GM21447 (cell line): ENCODE results near the gene PLCH2.

Experiments used
- ATAC-seq: cut with Tn5 transposase; IDR thresholded peaks from one replicate; pipeline ENCODE4 v1.9.1; 2021; ENCODE audit not compliant: unreplicated experiment

Gene PLCH2

GRCh38 chr1:2528016-2528415 lies 51.9 kb downstream of the PLCH2 start:
- ATAC-seq: no peak

DNA sequence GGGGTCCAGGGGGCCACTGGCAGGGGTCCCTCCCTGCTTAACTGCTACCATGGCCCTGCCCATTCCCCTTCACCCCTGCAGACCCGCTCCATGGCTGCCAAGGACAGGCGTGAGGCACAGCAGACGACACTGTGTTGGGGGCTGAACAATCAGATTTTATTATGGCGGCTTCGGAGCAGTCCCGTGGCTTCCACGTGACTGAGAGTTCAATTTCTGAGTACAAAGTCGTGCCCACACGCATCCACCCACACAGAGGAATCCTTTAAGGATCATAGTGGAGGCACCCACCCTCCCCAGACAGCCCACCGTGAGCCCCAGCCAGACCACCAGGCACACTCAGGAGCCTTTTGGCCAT lies 52.5 kb downstream of the PLCH2 start:
- no peak for ATAC-seq

- ATAC-seq: no peak
These were observed 53.1 kb downstream of the PLCH2 start for GRCh38 chr1:2528966-2529783.

DNA sequence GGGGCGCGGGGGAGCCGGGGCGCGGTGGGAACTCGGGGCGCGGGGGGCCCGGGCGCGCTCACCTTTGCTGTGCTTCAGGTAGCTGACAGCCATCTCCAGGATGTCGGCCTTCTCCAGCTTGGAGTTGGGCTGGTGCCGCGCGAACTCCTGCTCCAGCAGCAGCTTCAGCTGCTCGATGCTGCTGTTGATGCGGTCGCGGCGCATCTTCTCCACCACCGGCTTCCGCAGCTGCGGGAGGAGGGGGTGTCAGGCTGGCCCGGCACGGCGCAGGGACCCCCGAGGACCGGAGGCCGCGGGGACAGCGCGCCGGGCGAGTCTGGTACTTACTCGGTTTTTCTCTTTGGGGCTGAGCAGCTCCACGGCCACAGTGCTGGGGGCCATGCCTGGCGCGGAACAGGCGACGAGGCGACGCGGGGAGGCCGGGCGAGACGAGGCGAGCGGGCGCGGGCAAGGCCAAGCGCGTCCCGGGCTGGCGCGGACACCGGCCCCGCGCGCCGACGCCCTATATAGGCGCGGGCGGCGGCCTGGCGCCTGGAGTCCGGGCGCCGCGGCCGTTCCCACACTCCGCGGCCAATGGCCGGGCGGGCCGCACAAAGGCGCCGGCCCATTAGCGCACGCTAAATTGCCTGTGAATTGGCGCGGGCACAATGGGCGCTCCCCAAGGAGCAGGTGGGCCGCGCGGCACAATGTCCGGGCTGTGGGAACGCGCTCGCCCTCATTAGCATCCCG lies 53.9 kb downstream of the PLCH2 start, which contains the start of gene HES5:
Gene HES5 (minus strand): TSS at position 480 of the 729 bp plus-strand sequence. CDS start 99 bp downstream, at position 381.
- ATAC-seq: no peak

DNA sequence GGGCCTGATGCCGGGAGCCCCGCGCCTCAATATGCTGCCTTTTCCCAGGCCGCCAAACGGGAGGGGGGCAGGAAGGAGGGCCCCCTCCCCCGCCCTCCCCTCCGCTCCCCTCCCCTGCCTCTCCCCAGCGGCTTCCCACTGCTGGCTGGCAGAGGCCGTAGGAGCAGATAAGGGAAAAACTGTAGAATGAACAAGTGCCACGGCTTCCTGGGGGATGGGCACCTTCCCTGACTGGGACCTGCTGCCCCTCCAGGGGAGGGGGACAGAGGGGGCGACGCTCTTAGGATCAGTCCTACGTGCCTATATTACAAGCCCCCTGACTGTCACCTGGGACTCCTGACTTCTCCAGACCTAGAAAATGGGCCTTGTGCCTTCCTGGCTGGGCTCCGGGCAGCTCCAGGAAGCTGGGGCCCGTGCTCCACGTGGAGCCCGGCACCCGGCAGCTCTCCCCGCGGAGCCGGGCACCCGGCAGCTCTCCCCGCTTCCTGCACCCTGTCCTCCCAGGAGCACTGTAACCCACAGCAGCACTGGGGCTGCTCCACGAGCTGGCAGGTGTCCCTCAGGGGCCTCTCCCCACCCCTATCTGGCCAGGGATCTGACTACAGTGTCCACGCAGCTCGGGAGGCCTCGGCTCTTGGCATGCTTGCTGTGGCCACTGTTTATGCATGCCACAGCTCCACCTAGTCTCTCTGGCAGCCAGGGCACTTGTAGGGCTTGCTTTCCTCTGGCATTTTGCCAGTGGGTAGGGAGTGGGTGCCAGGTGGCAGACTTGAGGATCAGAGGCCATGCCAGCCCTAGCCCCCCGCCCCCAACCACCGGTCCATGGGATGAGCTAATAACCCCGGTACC lies 54.6 kb downstream of the PLCH2 start:
- ATAC-seq: no peak

GRCh38 chr1:2532485-2533160 lies 56.5 kb downstream of the PLCH2 start:
- no peak for ATAC-seq

- no peak for ATAC-seq
These were observed 57.3 kb downstream of the PLCH2 start for GRCh38 chr1:2533365-2533764.

DNA sequence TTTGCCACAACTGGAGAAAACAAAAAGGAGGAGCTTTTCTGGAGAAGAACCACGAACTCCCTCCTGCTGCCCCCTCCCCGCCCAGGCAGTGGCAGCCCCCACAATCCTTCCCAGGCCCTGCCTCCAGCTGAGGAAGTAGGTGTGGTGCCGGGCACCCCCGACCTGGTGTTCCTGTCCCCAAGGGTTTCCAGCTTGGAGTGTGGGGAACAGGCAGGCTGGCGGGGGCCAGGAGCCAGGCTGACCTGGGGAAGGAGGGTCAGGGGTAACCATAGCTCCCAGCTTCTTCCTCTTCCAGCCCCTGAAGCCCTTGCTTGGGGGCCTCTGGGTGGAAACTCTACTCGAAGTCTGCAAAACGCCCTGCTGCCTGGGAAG lies 58.2 kb downstream of the PLCH2 start:
- no peak for ATAC-seq

GRCh38 chr1:2534687-2535441 lies 58.8 kb downstream of the PLCH2 start:
- no peak for ATAC-seq

GRCh38 chr1:2535455-2535854 lies 59.4 kb downstream of the PLCH2 start:
- ATAC-seq: no peak

DNA sequence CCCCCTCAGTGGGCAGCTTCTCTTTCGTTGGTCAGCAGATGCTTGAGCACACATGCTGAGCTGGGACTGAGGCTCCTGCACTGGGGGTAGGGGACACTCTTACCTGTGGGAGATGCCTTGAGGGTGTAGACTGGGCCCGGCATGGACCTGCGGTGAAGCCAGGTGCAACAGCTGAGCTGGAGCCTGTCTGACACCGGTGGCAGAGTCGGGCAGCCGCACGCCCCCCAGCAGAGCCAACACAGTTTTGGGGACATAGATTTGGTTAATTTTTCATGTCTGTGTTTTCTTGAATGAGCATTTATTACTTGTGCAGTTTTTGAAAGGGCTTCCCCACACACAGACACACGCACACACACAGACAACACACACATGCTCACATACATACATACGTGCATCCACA lies 59.9 kb downstream of the PLCH2 start:
- no peak for ATAC-seq

DNA sequence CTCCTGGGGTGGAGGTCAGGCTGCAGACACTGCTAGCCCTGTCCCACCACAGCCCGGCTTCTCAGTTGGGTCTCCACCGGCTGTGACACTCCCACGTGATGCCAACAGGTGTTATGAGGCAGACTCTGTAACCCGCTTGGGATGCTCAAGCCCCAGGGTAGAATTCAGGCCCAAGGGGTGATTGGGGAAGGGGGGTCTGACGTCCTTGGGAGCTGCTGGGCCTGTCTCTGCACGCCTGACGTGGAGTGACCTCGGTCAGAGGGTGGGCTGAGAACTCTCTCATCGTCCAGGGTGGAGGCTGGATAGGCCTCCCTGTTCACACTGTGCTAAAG lies 61.7 kb downstream of the PLCH2 start:
- ATAC-seq: no peak

GRCh38 chr1:2538376-2538775 lies 62.3 kb downstream of the PLCH2 start:
- ATAC-seq: no peak

GRCh38 chr1:2538872-2539271 lies 62.8 kb downstream of the PLCH2 start:
- no peak for ATAC-seq

DNA sequence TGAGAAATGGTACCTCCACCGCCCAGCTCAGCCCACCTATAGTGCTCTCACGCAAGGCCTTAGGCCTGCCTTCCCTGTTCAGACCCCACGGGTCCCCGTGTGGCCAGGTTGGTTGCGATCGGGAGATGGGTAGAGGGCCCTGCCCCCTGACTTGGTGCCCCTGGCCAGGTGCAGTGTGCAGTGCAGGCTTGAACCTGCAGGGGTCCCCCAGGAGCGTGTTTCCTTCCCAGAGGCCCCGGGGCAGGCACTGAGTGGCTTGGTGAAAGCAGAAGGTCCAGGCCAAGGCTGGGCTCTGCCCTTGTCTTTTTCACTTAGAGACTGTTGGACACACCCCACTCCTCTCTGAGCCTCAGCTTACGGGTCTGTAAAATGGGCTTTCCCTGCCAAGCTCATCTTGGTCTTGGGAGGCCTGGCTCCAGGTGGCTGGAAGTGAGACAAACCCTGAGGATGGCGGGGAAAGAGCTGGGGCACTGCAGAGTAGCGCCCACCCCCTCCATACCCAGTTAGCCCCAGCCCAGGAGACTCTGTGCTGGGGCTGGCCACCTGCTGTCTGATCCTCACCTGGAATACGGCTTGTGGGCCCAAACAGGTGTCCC lies 63.3 kb downstream of the PLCH2 start:
- no peak for ATAC-seq

- no peak for ATAC-seq
These were observed 64.9 kb downstream of the PLCH2 start for GRCh38 chr1:2540816-2541492.

- no peak for ATAC-seq
These were observed 65.6 kb downstream of the PLCH2 start for GRCh38 chr1:2541619-2542245.

GRCh38 chr1:2542246-2542915 lies 66.3 kb downstream of the PLCH2 start:
- no peak for ATAC-seq
